ENCODE data around the gene WDR88.

DNA sequence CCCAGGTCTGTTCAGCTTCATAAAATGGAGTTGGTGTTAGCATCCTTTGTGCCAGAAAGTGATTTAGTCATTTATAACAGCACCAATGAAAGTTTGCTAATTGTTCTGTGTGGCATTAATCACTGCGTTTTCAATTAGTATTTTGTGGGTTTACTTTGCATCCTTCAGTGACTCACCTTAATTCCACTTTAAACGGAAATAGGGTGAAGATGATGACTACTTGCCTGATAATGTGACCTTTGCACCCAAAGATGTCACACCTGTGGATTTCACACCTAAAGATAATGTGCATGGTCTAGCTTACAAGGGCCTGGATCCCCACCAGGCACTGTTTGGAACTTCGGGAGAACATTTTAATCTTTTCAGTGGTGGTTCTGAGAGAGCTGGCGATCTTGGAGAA lies 35.9 kb upstream of the WDR88 start:
- TF ChIP-seq, protein P1, sequence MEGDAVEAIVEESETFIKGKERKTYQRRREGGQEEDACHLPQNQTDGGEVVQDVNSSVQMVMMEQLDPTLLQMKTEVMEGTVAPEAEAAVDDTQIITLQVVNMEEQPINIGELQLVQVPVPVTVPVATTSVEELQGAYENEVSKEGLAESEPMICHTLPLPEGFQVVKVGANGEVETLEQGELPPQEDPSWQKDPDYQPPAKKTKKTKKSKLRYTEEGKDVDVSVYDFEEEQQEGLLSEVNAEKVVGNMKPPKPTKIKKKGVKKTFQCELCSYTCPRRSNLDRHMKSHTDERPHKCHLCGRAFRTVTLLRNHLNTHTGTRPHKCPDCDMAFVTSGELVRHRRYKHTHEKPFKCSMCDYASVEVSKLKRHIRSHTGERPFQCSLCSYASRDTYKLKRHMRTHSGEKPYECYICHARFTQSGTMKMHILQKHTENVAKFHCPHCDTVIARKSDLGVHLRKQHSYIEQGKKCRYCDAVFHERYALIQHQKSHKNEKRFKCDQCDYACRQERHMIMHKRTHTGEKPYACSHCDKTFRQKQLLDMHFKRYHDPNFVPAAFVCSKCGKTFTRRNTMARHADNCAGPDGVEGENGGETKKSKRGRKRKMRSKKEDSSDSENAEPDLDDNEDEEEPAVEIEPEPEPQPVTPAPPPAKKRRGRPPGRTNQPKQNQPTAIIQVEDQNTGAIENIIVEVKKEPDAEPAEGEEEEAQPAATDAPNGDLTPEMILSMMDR (IDR thresholded peaks at IDR 0.05; ENCODE audit: insufficient read depth, low read length) = no peak
- TF ChIP-seq SPI1 (IDR thresholded peaks at IDR 0.05; ENCODE audit: borderline replicate concordance, low read depth) (no peak), POLR2AphosphoS5 (IDR thresholded peaks at IDR 0.05; ENCODE audit: low read depth) (no peak)
